Esophagus squamous epithelium (tissue), 4 donors: Measurements from ENCODE around the gene INPP5E.

Experiments used
- CTCF ChIP-seq, 6 experiments: fragments of 450-650 bp in 4 of 6; fragments of 200-600 bp in 2 of 6; sonication (generic) in 2 of 6; IDR thresholded peaks; one replicate each; pipeline ENCODE4 v1.5.1; 2016 to 2019; ENCODE audit warnings: antibody characterized with exemption in 6 of 6, mild to moderate bottlenecking in 4 of 6, moderate library complexity in 4 of 6
- POLR2A ChIP-seq, 4 donors: fragments of 450-650 bp; IDR thresholded peaks; one replicate each; pipeline ENCODE4 v1.6.1; 2017; ENCODE audit warnings: antibody characterized with exemption in 4 of 4, mild to moderate bottlenecking in 4 of 4, moderate library complexity in 3 of 4

DNA sequence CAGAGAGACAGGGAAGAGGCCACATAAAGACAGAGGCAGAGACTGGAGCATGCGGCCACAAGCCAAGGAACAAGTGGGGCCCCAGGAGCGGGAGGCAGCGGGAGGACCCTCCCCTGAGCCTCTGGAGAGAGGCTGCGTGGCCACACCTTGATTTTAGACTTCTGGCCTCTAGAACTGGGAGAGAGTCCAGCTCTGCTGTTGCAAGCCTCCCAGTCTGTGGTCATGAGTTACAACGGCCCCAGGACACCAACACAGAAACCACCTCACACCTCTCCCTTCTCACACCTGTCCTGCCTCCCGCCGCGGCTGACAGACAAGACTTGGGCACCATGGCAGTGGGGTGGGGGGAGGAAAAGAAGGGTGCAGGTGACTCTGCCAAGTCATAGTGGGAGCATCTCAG lies 2.2 kb downstream of the INPP5E start:
- TF ChIP-seq POLR2A (IDR thresholded peaks at IDR 0.05): no peak
- no peak for TF ChIP-seq CTCF (IDR thresholded peaks at IDR 0.05)
